Dedifferentiated amniotic fluid mesenchymal stem cell (primary cell): Measurements from ENCODE around the gene DMRTA2.

Source experiments
- DNase-seq: peaks from one replicate; pipeline ENCODE4 v3.0.0-alpha.2; 2016; ENCODE audit errors: extremely low spot score

DMRTA2 gene

DNA sequence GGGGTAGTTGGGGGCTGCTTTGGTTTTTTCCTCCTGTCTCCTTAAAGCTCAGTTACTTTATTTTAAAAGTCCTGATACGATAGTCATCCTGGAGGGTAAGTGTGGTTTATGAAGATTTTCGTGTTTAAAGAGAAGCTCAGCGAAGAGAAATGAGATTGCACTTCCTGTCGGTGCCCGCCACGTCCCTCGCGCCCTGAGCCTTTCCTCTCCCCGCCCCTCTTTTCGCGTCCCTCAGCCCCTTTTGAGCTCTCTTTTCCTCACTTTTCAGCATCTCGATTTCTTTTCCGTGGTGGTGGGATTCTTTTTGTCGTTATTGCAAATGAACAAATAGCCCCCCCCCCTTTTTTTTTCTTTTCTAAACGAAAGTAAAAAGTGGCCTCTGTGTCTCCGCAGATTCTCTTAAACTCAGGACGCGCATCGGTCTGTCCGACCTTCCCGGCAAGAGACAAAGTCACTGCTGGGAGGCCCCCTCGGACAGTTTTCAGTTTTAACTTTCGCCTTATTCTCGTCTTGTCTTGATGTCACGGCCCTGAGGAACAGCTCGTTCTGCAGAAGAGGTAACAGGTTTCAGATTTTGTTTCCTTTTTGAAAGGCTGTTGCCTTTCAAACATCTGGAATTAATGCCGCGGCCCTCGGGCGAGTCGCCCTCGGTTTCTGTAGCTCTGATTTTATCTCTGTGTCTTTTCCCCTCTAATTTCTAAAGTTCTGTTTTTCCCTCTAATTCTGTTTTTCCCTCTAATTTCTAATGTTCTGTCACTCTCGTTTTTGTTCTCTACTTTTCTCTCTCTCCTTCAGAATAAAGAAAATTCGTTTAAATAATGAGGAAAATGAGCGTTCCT lies 1.0 kb upstream of the DMRTA2 start:
- DNase-seq: no peak

GRCh38 chr1:50423670-50424000 lies 392 bp upstream of the DMRTA2 start:
- no peak for DNase-seq

DNA sequence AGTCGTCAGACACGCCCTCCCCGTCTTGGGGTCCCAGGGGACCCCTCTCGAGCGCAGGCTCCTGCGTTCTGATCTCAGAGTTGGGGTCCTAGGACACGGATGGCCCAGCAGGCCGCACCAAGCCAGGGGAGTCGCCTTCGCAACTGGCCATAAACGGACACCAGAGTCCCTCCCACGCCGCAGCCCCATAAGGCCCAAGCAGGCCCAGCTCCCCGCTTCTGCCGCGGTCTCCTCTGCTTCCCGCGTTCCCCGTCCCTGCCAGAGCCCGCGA lies 633 bp downstream of the DMRTA2 start:
- no peak for DNase-seq

GRCh38 chr1:50421768-50422674 lies 1.2 kb downstream of the DMRTA2 start:
- no peak for DNase-seq

- DNase-seq: no peak
Observed at GRCh38 chr1:50421366-50421748, 1.9 kb downstream of the DMRTA2 start.

- no peak for DNase-seq
Observed at GRCh38 chr1:50420689-50421365, 2.4 kb downstream of the DMRTA2 start.

DNA sequence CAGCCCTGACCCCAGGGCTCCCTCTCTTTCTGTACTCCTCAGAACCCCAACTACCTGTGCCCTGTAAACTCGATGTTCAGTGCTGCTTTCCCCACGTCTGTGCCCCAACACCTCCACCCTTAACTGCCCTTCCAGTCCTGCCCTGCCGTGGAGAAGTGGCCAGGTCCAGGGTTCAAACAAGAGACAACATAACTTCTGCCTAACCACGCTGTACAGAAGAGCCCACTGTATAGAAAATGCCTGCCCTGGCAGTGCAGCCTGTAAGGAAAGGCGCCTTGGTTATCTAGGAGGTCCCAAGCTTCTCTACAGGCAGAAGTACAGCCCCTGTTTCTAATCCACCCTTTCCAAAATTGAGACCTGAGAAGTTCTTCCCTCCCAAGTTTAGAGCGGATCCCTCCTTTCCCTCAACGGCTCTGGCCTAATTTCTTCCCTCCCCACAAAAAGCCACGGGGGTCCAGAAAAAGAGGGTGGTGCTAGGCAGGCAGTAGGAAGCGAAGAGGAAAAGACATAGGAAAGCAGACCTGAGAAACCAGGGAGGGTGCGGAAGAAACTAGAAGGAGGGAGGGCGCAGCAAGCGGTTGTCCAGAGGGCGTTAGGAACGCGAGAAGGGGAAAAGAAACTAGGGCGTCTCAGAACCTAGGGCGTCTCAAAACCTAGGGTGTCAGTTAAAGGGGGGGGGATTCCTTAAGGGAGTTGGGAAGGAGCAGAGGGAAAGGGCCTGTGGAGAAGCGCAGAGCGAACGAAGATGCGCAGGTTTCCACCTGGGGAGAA lies 3.2 kb downstream of the DMRTA2 start:
- DNase-seq: no peak

DNA sequence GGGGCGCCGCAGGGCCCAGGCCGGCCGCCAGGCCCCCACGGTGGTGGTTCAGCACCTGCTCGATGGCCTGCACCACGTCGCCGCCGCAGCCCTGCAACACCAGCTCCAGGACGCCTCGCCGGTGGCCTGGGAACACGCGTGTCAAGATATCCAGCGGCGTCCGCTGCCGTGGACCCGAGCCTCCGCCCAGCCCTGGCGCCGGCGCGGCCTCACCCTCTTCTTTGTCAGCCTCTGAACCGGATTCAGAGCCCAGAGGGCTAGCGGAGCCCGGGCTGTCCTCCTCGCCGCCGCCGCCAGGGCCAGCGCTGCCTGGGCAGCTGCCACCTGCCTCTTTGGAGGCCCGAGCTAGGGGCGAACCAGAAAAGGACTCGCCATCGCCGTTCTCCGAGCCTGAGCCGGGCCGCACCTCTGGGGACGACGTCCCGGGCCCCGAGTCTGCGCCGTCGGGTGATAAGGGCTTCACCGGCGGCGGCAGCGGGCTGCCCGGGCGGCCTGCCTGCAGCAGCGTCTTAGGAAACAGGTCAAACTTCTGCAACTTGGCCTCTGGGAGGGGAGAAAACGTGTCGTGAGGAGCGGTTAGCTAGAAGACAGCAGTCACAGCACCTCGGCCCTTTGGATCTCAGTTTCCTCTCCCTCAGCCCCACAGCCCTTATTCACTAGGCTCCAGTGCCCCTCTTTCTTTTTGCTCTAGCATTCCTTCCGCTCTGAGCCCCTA lies 3.9 kb downstream of the DMRTA2 start:
- no peak for DNase-seq

DNA sequence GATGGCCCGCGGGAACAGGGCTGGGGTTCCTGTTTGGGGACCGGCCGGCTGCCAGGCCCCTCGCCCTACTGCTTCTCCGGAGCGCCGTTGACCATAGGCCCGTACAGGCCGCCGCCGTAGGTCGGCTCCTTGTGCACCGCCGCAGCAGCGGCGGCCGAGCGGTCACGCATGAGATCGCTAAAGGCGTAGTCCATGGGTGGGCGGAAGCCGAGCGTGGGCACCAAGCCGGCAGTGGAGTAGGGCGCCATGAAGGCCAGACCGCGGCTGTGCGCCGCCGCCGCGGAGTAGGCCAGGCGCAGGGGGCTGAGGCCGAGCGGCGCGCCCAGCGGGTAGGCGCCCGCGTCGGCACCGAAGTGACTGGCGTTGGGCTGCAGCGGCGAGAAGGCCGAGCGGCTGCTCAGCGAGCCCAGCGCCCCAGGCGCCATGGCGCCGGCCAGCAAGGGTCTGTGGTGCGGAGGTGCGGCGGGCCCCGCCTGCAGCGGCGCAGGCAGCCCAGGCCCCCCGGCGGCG lies 4.6 kb downstream of the DMRTA2 start:
- DNase-seq: no peak

- DNase-seq: no peak
Observed at GRCh38 chr1:50417946-50418599, 5.2 kb downstream of the DMRTA2 start.

DNA sequence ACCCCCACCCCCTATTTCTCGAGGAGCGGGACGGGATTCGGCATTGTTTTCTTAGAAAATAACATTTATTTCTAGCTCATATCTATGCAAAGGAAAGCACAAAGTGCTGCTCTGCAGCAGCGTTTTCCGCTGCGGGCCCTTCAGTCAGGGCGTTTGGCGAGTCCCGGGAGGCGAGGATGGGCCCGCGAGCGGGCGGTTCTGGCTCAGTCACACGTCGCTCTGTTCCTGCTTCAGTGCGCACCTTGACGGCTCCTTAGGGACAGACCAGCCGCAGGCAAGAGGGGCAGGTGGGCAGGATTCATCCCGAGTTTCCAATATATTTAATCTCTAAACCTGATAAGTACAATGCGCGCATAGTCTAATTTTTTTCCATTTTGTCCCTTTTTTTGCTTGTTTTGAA lies 5.7 kb downstream of the DMRTA2 start:
- no peak for DNase-seq

DNA sequence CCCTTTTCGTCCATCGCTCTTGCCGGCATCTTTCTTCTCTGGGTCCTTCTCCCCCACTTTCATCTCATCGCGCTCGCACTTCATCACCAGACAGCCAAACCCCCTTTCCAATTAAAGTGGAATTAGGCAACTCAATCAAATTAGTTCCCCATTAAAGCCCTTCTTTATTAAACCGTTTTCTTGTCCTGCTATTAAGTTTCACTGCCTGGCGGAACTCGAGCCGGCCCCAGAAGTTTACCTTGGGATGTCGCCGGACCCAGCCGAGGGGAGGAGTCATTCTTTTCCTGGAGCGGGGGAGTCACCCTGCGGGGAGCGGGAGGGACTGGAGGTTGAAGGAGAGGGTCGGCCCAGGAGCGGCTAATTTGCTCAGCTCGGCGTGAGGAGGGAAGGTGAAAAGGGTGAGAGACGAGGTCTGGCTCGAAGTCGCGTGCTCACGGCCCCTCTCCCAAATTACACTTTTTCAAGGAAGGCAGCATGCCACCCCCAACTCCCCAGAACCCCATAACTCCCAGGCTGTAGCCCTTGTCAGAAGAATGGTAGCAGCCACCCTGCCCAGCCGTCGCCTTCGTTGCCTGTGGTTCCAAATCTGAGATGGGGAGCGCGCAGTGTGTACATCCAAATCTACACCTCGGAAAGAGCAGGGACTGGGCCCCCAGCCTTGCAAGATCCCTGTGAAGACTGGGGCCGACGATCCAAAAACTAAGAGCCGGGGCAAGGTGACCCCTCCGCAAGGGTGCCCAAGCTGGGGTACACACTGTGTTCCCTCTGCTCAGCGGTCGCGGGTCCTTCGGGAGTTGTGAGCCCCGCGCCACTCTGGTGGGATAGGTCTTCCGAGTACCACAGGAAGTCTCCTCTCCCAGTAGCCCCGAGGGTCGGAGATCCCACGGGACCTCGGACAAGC lies 6.4 kb downstream of the DMRTA2 start:
- DNase-seq: no peak

GRCh38 chr1:50416150-50416527 lies 7.1 kb downstream of the DMRTA2 start:
- DNase-seq: no peak

GRCh38 chr1:50415235-50416149 lies 7.8 kb downstream of the DMRTA2 start:
- DNase-seq: no peak

DNA sequence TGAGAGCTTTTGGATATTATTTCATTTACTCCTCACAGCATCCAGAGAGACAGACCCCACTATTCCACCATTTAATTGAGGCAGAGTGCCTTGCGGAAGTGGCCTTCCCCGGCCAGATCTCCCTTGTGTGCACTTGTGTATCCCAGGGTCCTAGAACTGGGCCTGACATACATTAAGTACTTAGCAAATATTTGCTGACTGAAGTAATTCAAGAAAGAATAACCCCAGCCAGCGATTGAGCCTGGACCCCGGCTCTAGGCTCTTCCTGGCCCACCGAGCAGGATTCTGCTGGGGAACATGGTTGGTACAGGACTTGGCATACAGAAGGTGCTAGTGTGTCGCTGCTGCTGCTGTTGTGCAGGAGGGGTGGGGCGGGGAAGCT lies 8.4 kb downstream of the DMRTA2 start:
- DNase-seq: no peak

DNA sequence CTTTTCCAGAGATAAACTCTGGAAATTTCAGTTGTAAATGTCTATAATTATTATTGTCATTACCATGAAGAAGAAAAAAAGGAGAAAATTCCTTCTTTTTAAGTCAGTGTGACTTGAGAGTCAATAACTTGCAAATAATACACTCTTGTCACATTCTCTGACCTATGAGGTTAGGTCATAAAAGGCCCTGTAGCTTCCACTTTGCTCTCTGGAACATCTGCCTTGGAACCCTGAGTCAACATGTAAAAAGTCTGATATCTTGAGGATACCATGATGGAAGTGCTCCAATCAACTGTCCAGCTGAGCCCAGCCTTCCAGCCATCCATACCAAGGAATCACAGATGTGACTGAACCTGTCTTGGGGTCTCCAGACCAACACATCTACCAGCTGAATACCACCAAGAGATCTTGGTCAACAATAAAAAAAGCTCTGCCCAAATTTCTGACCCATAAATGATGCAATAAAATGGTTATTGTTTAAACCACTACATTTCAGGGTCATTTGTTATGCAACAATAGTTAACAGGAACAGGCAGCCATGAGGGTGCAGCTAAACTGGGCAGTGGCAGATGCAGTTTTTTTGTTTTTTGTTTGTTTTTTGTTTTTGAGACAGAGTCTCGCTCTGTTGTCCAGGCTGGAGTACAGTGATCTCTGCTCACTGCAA lies 10.3 kb downstream of the DMRTA2 start:
- DNase-seq: no peak

- DNase-seq: no peak
Observed at GRCh38 chr1:50405814-50406213, 17.4 kb downstream of the DMRTA2 start.

- DNase-seq: no peak
Observed at GRCh38 chr1:50393522-50394120, 29.6 kb downstream of the DMRTA2 start.
